AG04449 (cell line): ENCODE results near the gene ANKFN1.
"Not testable (repeated sequence)": the region's sequence is repeated elsewhere in the genome, so short reads cannot be mapped to it uniquely, and the experiment has no call there.

Experiments used
- CTCF ChIA-PET: fragments of 350-600 bp; formaldehyde crosslinking; extraction: SDS; loops from one replicate; lab custom pipeline; 2021; ENCODE audit warnings: antibody characterized with exemption; lab: Yijun Ruan, JAX
- POLR2A ChIA-PET: fragments of 400-600, 350-600 bp; formaldehyde crosslinking; extraction: SDS; loops from one replicate; lab custom pipeline; 2020; ENCODE audit warnings: antibody characterized with exemption, inconsistent platforms; lab: Yijun Ruan, JAX
- DNase-seq: peaks from one replicate; pipeline ENCODE4 v3.0.0-alpha.2; 2010; ENCODE audit warnings: low read depth, low spot score
- H3K4me3 ChIP-seq: 2 replicates; pipeline ENCODE4 v1.5.1; 2011; ENCODE audit warnings: low read depth, mild to moderate bottlenecking, control low read depth, low read length
- TF ChIP-seq, protein P1 (sequence below): IDR thresholded peaks from one replicate; pipeline ENCODE4 v1.5.1; 2011; ENCODE audit warnings: mild to moderate bottlenecking, moderate library complexity, low read length, control low read depth, inconsistent platforms; ENCODE audit not compliant: insufficient read depth; ENCODE audit errors: missing control alignments

ANKFN1 gene

GRCh38 chr17:56373981-56374833 is 220.9 kb downstream of the ANKFN1 start:
- no peak overlapping the region for H3K4me3 ChIP-seq
- ChIA-PET CTCF (no interaction called here), POLR2A (no interaction called here)
- TF ChIP-seq, protein P1, sequence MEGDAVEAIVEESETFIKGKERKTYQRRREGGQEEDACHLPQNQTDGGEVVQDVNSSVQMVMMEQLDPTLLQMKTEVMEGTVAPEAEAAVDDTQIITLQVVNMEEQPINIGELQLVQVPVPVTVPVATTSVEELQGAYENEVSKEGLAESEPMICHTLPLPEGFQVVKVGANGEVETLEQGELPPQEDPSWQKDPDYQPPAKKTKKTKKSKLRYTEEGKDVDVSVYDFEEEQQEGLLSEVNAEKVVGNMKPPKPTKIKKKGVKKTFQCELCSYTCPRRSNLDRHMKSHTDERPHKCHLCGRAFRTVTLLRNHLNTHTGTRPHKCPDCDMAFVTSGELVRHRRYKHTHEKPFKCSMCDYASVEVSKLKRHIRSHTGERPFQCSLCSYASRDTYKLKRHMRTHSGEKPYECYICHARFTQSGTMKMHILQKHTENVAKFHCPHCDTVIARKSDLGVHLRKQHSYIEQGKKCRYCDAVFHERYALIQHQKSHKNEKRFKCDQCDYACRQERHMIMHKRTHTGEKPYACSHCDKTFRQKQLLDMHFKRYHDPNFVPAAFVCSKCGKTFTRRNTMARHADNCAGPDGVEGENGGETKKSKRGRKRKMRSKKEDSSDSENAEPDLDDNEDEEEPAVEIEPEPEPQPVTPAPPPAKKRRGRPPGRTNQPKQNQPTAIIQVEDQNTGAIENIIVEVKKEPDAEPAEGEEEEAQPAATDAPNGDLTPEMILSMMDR: no peak
- DNase-seq: no peak

- POLR2A ChIA-PET: no interaction called here
- no peak for DNase-seq
- TF ChIP-seq, protein P1: no peak
- CTCF ChIA-PET: no interaction called here
- H3K4me3 ChIP-seq: no peak overlapping the region
Observed at GRCh38 chr17:56389356-56389755, 236.1 kb downstream of the ANKFN1 start.

GRCh38 chr17:56392321-56392720 is 239.0 kb downstream of the ANKFN1 start:
- no peak overlapping the region for H3K4me3 ChIP-seq
- POLR2A ChIA-PET: no interaction called here
- TF ChIP-seq, protein P1: no peak
- CTCF ChIA-PET: no interaction called here
- DNase-seq: no peak

DNA sequence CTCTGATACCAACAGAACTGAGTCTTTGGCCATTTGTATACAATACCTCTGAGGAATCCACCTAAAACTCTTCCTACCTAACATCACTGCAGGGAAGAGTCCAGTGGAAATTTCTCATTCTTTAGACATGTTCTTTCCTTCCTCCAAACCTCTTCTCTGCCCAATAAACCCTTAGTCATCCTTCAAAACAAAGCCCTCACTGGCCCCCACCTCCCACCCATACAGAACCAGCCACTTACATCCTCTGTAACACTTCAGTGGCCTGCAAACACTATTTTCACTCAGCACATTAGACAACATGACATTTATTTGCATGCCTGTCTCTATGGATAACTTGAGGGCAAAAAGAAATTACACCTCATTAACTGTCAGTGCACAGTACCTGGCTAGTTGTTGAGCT is 239.9 kb downstream of the ANKFN1 start:
- no peak for DNase-seq
- POLR2A ChIA-PET: no interaction called here
- TF ChIP-seq, protein P1: no peak
- CTCF ChIA-PET: no interaction called here
- no peak overlapping the region for H3K4me3 ChIP-seq

- ChIA-PET POLR2A (no interaction called here), CTCF (no interaction called here)
- H3K4me3 ChIP-seq: no peak overlapping the region
- no peak for DNase-seq
- TF ChIP-seq, protein P1: no peak
Observed at GRCh38 chr17:56395787-56396186, 242.5 kb downstream of the ANKFN1 start.

DNA sequence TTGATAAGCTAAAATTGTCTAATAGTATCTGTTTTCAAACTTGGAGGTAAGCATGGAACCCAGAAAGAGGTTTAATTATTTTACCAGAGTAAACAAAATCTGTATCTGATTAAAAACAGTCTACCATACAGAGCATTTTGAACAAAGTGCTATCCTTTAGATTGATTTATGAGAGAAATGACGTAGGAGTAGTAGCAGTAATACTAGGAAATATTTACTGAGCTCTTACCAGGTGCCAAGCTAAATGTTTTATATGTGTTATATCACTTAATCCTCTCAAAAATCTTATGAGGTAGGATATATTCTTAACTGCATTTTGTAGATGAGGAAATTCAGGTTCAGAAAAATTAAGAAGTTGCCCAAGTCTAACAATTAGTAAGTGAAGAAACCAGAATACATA is 253.8 kb downstream of the ANKFN1 start:
- DNase-seq: no peak
- CTCF ChIA-PET: no interaction called here
- TF ChIP-seq, protein P1: no peak
- no peak overlapping the region for H3K4me3 ChIP-seq
- POLR2A ChIA-PET: no interaction called here

GRCh38 chr17:56412356-56412755 is 259.1 kb downstream of the ANKFN1 start:
- POLR2A ChIA-PET, DNase-seq, CTCF ChIA-PET, H3K4me3 ChIP-seq: not testable (repeated sequence)
